Muscle layer of colon (tissue), 2 donors: ENCODE data around the gene MIER2.

ENCODE experiments used
- H3K27ac ChIP-seq: one replicate; pipeline ENCODE4 v1.7.0; 2013; ENCODE audit warnings: low read depth, mild to moderate bottlenecking, low read length, moderate library complexity
- H3K27me3 ChIP-seq, 2 donors: one replicate each; pipeline ENCODE4 v1.7.0; 2013; ENCODE audit warnings: low read length in 2 of 2, mild to moderate bottlenecking in 2 of 2; ENCODE audit not compliant: insufficient read depth in 2 of 2, control insufficient read depth in 1 of 2
- H3K36me3 ChIP-seq: one replicate; pipeline ENCODE4 v1.7.0; 2013; ENCODE audit warnings: mild to moderate bottlenecking, low read length; ENCODE audit not compliant: insufficient read depth
- H3K4me1 ChIP-seq: one replicate; pipeline ENCODE4 v1.7.0; 2013; ENCODE audit warnings: mild to moderate bottlenecking, low read length; ENCODE audit not compliant: insufficient read depth
- H3K4me3 ChIP-seq, 2 donors: one replicate each; pipeline ENCODE4 v1.7.0; 2013; ENCODE audit warnings: low read length in 2 of 2, low read depth in 1 of 2, mild to moderate bottlenecking in 1 of 2, moderate library complexity in 1 of 2
- H3K9ac ChIP-seq: one replicate; pipeline ENCODE4 v1.7.0; 2013; ENCODE audit warnings: low read length
- H3K9me3 ChIP-seq: one replicate; pipeline ENCODE4 v1.7.0; 2013; ENCODE audit warnings: mild to moderate bottlenecking, low read length
- donor health status: abdominal sarcoma.
- donor health status: Adenocarcinoma of cecum.

Gene MIER2

GRCh38 chr19:310781-311496 is 33.7 kb downstream of the MIER2 start:
- H3K4me3 ChIP-seq, result no peak overlapping the region
- no peak overlapping the region for H3K9ac ChIP-seq
- H3K27ac ChIP-seq, result no peak overlapping the region
- no peaks in the 10 kb centered on the region for H3K4me1 ChIP-seq
- H3K9me3 ChIP-seq, result no peaks in the 10 kb centered on the region
- H3K36me3 ChIP-seq, result peaks cover 45% of the 10 kb centered on the region
- H3K27me3 ChIP-seq, result no peaks in the 10 kb centered on the region

DNA sequence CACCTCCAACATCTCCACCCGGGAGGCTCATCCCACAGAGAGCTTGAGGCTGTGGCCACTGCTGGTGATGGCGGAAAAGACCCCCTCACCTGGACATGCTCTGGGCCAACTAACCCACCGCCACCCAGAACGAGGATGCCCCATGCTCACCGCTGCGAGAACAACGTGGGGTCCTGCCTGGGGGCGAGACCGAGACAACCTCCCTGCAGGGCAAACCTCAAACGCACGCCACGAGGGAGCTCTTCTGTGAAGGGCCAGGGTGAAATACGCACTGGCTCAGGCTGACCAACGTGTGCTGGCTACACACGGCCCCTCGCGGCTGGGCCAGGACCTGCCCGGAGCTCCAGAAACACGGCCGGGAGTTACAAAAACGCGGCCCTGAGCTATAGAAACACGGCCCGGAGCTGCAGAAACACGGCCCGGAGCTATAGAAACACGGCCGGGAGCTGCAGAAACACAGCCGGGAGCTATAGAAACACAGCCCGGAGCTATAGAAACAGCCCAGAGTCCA is 34.4 kb downstream of the MIER2 start:
- no peaks in the 10 kb centered on the region for H3K9me3 ChIP-seq
- H3K36me3 ChIP-seq, result peaks cover 44% of the 10 kb centered on the region
- no peak overlapping the region for H3K9ac ChIP-seq
- H3K4me1 ChIP-seq, result no peaks in the 10 kb centered on the region
- no peak overlapping the region for H3K4me3 ChIP-seq
- no peaks in the 10 kb centered on the region for H3K27me3 ChIP-seq
- H3K27ac ChIP-seq, result no peak overlapping the region

- H3K27me3 ChIP-seq, result no peaks in the 10 kb centered on the region
- H3K4me3 ChIP-seq, result no peak overlapping the region
- H3K36me3 ChIP-seq, result peaks cover 40% of the 10 kb centered on the region
- H3K4me1 ChIP-seq, result no peaks in the 10 kb centered on the region
- no peak overlapping the region for H3K27ac ChIP-seq
- no peaks in the 10 kb centered on the region for H3K9me3 ChIP-seq
- no peak overlapping the region for H3K9ac ChIP-seq
These were observed 35.4 kb downstream of the MIER2 start for GRCh38 chr19:309206-309565.

- Histone ChIP-seq H3K9me3 (no peaks in the 10 kb centered on the region), H3K9ac (no peak overlapping the region), H3K4me3 (no peak overlapping the region), H3K36me3 (peaks cover 37% of the 10 kb centered on the region), H3K27me3 (no peaks in the 10 kb centered on the region), H3K4me1 (no peaks in the 10 kb centered on the region), H3K27ac (no peak overlapping the region)
These were observed 36.0 kb downstream of the MIER2 start for GRCh38 chr19:308471-309205.

DNA sequence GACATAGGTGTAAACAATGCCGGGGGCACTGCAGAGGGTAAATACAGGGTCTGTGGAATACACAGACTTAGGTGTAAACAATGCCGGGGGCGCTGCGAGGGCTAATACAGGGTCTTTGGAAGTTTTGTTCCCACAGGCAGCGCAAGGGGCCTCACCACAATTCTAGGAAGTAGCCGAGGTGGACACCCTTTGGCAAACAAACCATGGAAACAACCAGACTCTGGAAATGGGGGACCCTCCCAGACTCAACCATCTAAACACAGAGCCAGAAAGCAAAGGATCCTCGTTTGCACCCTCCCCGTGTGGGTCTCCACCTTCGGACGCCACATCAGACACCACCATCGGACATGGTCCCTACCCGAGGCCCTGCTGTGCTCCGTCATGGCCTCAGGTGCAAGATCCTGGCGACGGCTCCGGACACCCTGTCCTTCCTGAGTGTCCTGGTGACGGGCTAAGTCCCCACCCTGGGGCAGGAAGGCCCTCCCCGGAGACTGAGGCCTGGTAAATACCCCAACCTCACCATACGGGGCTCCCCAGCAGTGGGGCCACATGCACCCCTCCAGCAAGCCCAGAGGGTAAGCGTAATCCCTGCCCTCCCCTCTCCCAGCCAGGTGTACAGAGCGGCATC is 36.7 kb downstream of the MIER2 start:
- Histone ChIP-seq H3K27me3 (no peaks in the 10 kb centered on the region), H3K4me3 (no peak overlapping the region), H3K36me3 (peaks cover 37% of the 10 kb centered on the region), H3K9me3 (no peaks in the 10 kb centered on the region), H3K4me1 (no peaks in the 10 kb centered on the region), H3K27ac (no peak overlapping the region), H3K9ac (no peak overlapping the region)

DNA sequence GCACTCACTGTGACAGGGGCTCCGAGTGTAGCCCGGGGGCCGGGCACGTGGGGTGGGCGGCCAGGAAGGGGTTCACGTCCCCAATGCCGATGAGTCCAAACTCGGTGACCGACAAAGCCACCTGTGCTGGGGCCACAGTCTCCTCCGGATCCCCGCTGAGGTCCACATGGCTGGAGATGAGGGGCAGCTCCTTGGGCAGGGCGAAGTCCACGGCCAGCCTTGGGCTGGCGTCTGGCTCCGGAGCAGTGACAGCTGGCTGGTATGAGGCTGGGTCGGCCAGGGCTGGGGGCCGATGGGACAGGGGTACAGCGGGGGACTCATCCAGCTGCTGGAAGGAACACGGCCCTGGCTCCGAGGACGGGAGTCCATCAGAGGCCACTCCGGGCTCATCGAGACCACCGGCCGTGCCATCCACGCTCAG is 37.5 kb downstream of the MIER2 start:
- peaks cover 36% of the 10 kb centered on the region for H3K36me3 ChIP-seq
- no peak overlapping the region for H3K27ac ChIP-seq
- no peak overlapping the region for H3K4me3 ChIP-seq
- H3K9ac ChIP-seq, result no peak overlapping the region
- H3K27me3 ChIP-seq, result no peaks in the 10 kb centered on the region
- no peaks in the 10 kb centered on the region for H3K4me1 ChIP-seq
- H3K9me3 ChIP-seq, result no peaks in the 10 kb centered on the region

- H3K36me3 ChIP-seq, result peaks cover 28% of the 10 kb centered on the region
- no peak overlapping the region for H3K27ac ChIP-seq
- no peak overlapping the region for H3K4me3 ChIP-seq
- no peaks in the 10 kb centered on the region for H3K9me3 ChIP-seq
- no peaks in the 10 kb centered on the region for H3K27me3 ChIP-seq
- no peaks in the 10 kb centered on the region for H3K4me1 ChIP-seq
- H3K9ac ChIP-seq, result no peak overlapping the region
These were observed 38.3 kb downstream of the MIER2 start for GRCh38 chr19:306151-306900.

GRCh38 chr19:305240-306150 is 39.1 kb downstream of the MIER2 start:
- Histone ChIP-seq H3K9ac (no peak overlapping the region), H3K36me3 (peaks cover 19% of the 10 kb centered on the region), H3K4me3 (no peak overlapping the region), H3K4me1 (no peaks in the 10 kb centered on the region), H3K27ac (no peak overlapping the region), H3K27me3 (no peaks in the 10 kb centered on the region), H3K9me3 (no peaks in the 10 kb centered on the region)

DNA sequence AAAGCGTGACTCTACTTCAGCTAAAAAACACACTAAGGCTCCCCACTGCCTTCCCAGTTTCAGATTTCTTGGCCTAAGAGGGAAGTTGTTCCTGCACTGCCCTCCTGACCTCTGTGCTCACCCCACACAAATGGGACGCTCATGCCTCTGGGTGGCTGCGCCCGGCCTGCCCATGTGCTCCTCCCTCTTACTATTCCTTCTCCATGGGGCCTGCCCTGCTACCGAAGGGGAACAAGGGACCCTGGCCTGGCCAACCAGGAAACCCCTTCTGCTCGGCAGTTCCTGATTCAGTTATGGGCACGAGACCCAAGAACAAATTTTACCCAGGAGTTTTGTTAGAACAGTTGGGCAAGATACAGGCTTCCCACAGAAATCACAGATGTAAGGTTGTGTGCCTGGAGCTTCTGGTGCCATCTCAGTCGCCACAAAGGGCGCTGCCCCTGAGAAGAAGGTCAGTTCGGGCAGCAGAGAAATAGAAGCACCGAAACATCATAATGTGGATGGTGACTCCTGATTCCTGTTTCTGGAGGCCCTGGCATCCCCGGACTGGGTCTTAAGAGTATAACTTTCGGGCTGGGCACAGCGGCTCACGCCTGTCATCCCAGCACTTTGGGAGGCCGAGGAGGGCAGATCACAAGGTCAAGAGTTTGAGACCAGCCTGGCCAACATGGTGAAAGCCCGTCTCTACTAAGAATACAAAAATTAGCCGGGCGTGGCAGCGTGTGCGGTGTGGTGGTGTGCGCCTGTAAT is 47.9 kb downstream of the MIER2 start:
- Histone ChIP-seq H3K9ac (no peak overlapping the region), H3K27me3 (peaks cover 26 to 35% of the 10 kb centered on the region in 2 donors), H3K36me3 (no peaks in the 10 kb centered on the region), H3K4me3 (no peak overlapping the region), H3K4me1 (peaks cover 19% of the 10 kb centered on the region), H3K9me3 (no peaks in the 10 kb centered on the region), H3K27ac (no peak overlapping the region)
